Measurements from ENCODE around the gene AKAP8L. TPM values are rescaled to one million over a fixed set of nuclear protein-coding genes. Genes with fewer than 3 reads are reported as not detected.

AKAP8L gene
- total and polyA plus RNA-seq, 9 of the 15 experiments (the other 6 are each of a cell fraction or from before 2014, with no cell fraction given) = 2.4 to 116 (median 70.7) TPM

GRCh38 chr19:15367439-15367838 is 51.3 kb downstream of the AKAP8L start:
- intact Hi-C loops (cut with micrococcal nuclease) = no loop called here
- no peaks in the 10 kb centered on the region; the same call in 2 of the 3 replicates for H3K79me2 ChIP-seq (ENCODE audit: control insufficient read depth, insufficient read depth, low read length)
- no peak overlapping the region for H2AFZ ChIP-seq (ENCODE audit: low read depth, low read length)
- DNase-seq (ENCODE audit: extremely low read depth in 1 of 4, low spot score in 3 of 4) (no peak), ATAC-seq (no peak), FAIRE-seq (peak; percentile 98)
- H3K9me3 ChIP-seq (replicated peaks; ENCODE audit: control insufficient read depth, insufficient read depth, low read depth, low read length) = no peaks in the 10 kb centered on the region
- H3K27ac ChIP-seq (ENCODE audit: extremely low read depth, low read depth, low read length) = no peak overlapping the region
- H3K4me1 ChIP-seq (replicated peaks in 1 of 2; ENCODE audit: control insufficient read depth in 2 of 2, insufficient read depth in 2 of 2, low read length in 2 of 2) = 0 out of 5 replicates have a peak, but pooled peaks cover 0 to 3% of the 10 kb centered on the region in 2 experiments
- in situ Hi-C loops (cut with MboI) = no loop called here
- no peaks in the 10 kb centered on the region for H3K9me1 ChIP-seq (ENCODE audit: control insufficient read depth, insufficient read depth, low read length)
- 92% methylated on average over 3 of the region's 3 CpGs for WGBS (ENCODE audit: insufficient coverage, low coverage, missing lambda C conversion rate)
- no peak overlapping the region for H3K9ac ChIP-seq (ENCODE audit: insufficient read depth in 1 of 2, low read depth in 2 of 2, low read length in 2 of 2)
- no peaks in the 10 kb centered on the region for H3K27me3 ChIP-seq (ENCODE audit: control insufficient read depth in 2 of 2, insufficient read depth in 2 of 2, low read length in 2 of 2)
- peaks cover 75% of the 10 kb centered on the region; the same call in 2 of the 3 replicates for H3K36me3 ChIP-seq (ENCODE audit: control insufficient read depth, insufficient read depth, low read length)
- ChIA-PET CTCF (ENCODE audit: low intra/inter-chr PET ratio) (no interaction called here), POLR2A (interaction anchor here (0.6 to 2.0 kb wide), 2 partner anchors 8 to 122 kb away, joined by 3 to 8 read pairs; no protein-coding TSS in a partner anchor)
- H4K20me1 ChIP-seq (replicated peaks; ENCODE audit: control insufficient read depth, insufficient read depth, low read length) = no peaks in the 10 kb centered on the region
- TF ChIP-seq, protein P1, sequence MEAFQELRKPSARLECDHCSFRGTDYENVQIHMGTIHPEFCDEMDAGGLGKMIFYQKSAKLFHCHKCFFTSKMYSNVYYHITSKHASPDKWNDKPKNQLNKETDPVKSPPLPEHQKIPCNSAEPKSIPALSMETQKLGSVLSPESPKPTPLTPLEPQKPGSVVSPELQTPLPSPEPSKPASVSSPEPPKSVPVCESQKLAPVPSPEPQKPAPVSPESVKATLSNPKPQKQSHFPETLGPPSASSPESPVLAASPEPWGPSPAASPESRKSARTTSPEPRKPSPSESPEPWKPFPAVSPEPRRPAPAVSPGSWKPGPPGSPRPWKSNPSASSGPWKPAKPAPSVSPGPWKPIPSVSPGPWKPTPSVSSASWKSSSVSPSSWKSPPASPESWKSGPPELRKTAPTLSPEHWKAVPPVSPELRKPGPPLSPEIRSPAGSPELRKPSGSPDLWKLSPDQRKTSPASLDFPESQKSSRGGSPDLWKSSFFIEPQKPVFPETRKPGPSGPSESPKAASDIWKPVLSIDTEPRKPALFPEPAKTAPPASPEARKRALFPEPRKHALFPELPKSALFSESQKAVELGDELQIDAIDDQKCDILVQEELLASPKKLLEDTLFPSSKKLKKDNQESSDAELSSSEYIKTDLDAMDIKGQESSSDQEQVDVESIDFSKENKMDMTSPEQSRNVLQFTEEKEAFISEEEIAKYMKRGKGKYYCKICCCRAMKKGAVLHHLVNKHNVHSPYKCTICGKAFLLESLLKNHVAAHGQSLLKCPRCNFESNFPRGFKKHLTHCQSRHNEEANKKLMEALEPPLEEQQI (IDR thresholded peaks at IDR 0.05) = no peak
- TF ChIP-seq, protein P2, sequence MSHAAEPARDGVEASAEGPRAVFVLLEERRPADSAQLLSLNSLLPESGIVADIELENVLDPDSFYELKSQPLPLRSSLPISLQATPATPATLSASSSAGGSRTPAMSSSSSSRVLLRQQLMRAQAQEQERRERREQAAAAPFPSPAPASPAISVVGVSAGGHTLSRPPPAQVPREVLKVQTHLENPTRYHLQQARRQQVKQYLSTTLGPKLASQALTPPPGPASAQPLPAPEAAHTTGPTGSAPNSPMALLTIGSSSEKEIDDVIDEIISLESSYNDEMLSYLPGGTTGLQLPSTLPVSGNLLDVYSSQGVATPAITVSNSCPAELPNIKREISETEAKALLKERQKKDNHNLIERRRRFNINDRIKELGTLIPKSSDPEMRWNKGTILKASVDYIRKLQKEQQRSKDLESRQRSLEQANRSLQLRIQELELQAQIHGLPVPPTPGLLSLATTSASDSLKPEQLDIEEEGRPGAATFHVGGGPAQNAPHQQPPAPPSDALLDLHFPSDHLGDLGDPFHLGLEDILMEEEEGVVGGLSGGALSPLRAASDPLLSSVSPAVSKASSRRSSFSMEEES (CRISPR knock-in tag; IDR thresholded peaks at IDR 0.05) = peak; percentile 39
- no peak overlapping the region for H3K4me2 ChIP-seq (ENCODE audit: insufficient read depth, low read length)
- no peak overlapping the region for H3K4me3 ChIP-seq
- BruUV-seq (replicated peaks) = no TSS peak
